Left lobe of liver (tissue), 2 donors: ENCODE measurements around the gene PDXDC1. TPM values are rescaled to one million over a fixed set of nuclear protein-coding genes. Genes with fewer than 3 reads are reported as not detected.
A peak's percentile ranks its signal among the peaks of the same experiment; 100 is the strongest.
"Not testable (repeated sequence)": the region's sequence is repeated elsewhere in the genome, so short reads cannot be mapped to it uniquely, and the experiment has no call there.

Experiments
- ATAC-seq: fragments of 200-7000 bp; cut with Tn5 transposase; one replicate; pipeline ENCODE4 v1.9.1; 2020; ENCODE audit warnings: mild to moderate bottlenecking, moderate library complexity
- DNase-seq: peaks from one replicate; pipeline ENCODE4 v3.0.0-alpha.2; 2020; ENCODE audit warnings: low spot score
- total RNA-seq: library from RNA; stranded (reverse); gene quantifications from one replicate; pipeline ENCODE4 v1.2.1, GENCODE V29; 2021
- donor health status: DM: no; HTN: no; CAD: no; lungs with moderate emphysema.
- donor health status: DM: no; HTN: yes; CAD: no.

Gene PDXDC1
- total RNA-seq, 1 donor from 2014 or later, result 117 TPM

GRCh38 chr16:15057681-15058417, 83.0 kb downstream of the PDXDC1 start:
- DNase-seq (no peak), ATAC-seq (no peak)

GRCh38 chr16:15059324-15059723, 84.5 kb downstream of the PDXDC1 start:
- DNase-seq (no peak), ATAC-seq (no peak)

- not testable (repeated sequence) for DNase-seq, ATAC-seq
These were observed 87.4 kb downstream of the PDXDC1 start for GRCh38 chr16:15062085-15062810.

- ATAC-seq, DNase-seq: not testable (repeated sequence)
These were observed 91.1 kb downstream of the PDXDC1 start for GRCh38 chr16:15065961-15066360.

GRCh38 chr16:15066690-15067089, 91.9 kb downstream of the PDXDC1 start:
- ATAC-seq, DNase-seq: not testable (repeated sequence)

DNA sequence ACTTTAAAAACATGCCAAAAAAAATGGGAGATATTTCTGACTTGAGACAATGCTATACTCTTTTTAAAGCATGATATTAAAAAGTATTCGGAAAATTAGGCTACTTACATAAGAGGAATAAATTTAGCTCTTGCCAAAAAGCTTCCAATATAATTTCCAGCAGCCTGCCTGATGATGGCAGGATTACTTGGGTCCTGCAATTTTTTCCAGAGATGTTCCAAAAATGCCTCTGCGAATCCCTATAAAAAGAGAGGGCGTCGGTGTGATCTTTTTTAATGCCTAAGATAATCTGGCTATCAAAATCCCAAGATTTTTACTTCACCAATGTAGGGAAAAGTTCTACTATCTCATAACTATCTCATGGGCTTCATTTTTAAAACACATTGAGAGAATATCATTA, 96.2 kb downstream of the PDXDC1 start:
- DNase-seq, ATAC-seq: not testable (repeated sequence)

DNA sequence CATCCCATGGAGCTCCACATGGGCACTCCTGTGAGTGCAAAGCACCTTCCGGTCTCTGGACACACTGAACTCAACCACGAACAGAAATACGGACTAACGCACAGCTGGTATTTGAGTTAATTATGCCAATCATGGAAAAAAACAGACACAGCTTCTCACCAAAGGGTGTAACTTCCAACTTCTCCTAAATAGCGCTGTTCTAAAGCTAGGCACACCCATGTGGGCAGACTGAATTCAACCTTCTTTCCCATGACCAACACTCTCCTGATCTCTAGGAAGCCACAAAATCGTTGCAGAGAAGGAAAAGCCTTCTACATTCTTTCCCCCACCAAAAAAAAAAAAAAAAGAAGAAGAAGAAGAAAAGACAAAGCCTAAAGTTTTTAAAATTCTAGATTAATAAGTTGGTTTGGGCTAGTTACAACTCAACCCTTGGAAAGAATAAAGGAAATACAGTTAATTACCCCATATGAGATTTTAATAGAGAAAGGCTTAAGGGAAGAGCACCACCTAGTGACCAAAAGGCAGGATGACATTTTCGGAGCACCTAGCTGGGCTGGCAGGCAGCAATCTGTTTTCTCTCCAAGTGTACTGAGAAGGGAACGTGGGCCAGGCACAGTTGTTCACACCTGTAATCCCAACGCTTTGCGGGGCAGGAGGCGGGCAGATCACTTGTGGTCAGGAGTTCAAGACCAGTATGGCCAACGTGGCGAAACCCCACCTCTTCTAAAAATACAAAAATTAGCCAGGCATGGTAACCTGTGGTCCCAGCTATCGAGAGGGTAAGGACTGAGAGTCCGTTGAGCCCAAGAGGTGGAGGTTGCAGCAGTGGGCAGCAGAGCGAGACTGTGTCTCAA, 97.3 kb downstream of the PDXDC1 start:
- not testable (repeated sequence) for DNase-seq
- ATAC-seq, result peak; percentile 100

DNA sequence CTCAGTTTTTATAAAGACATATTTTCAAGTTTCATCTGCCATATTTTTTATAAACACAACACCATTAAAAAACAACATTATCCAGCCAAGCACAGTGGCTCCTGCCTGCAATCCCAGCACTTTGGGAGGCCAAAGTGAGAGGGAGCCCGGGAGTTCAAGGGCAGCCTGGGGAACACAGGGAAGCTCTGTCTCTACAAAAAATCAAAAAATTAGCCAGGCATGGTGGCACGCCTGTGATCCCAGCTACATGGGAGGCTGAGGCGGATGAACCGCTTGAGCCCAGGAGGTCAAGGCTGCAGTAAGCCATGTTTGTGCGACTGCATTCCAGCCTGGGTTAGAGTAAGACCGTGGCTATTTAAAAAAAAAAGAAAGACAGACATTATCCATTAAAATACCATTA, 98.3 kb downstream of the PDXDC1 start:
- ATAC-seq, result no peak
- no peak for DNase-seq

DNA sequence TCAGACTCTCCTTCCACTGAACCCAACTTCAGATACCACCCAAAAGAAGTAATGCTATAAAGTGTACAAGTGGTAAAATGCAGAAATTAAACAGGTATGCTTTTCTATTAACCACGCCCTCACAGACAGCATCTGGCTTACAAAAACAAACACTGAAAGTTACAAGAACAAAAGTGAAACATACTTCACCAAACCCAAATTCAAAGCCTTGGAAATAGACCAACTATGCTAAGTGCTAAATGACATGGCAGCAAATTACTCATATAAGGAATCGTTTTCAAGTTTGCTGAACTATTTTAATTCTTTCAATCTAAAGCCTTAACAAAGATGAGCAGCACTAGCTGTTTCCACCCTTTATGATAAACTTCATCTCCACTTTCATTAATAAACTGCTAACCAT, 101.3 kb downstream of the PDXDC1 start:
- DNase-seq, ATAC-seq: not testable (repeated sequence)

GRCh38 chr16:15080883-15081282, 106.1 kb downstream of the PDXDC1 start:
- not testable (repeated sequence) for ATAC-seq, DNase-seq

- not testable (repeated sequence) for DNase-seq, ATAC-seq
These were observed 108.0 kb downstream of the PDXDC1 start for GRCh38 chr16:15082788-15083187.

DNA sequence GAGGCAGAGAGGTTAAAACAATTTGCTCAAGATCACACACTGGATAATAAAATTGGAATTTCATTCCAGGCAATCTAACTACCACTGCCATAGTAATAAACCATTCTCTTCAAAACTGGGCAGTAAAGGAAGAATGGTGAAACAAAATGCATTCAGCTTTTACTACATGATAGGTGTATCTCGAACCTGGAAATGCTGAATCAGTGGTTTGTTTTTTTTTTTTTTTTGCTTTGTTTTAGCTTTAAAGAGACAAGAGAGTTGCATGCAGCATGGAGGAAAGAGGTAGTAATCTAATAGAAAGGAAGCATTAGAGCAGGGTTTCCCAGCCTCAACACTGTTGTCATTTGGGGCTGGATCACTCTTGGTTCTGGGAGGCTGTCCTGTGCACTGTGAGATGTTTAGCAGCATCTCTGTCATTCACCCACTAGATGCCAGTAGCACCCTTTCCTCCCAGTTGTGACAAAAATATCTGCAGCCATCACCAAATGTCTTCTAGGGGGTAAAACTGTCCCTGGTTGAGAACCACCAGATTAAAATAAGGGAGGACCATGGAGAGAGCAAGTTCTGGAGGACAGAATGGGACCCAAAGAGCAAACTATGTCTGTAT, 115.9 kb downstream of the PDXDC1 start:
- not testable (repeated sequence) for ATAC-seq, DNase-seq

DNA sequence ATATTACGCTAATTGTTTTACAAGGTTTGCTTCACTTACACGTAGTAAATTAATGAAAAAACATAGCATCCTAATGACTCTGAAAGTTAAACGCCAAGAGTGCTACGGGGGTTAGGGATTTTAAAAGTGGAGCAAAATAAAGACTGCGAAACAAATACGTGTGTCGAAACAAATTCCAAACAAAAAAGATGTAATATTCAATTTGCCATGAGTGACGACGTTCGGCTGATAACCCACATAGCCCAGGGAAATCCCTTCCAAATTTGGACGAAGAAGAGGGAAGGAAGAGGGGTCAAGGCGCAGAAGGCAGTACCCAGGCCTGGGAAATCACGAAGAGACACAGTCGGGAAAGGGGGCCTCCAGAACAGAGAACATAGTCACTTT, 118.7 kb downstream of the PDXDC1 start:
- ATAC-seq, DNase-seq: not testable (repeated sequence)

- DNase-seq (peak; percentile 96), ATAC-seq (peak; percentile 95)
These were observed 119.4 kb downstream of the PDXDC1 start, which contains the start of gene RRN3 for GRCh38 chr16:15093955-15094827. TSS of gene RRN3 (minus strand) at chr16:15094272. CDS start at chr16:15094233, 39 bp downstream.

GRCh38 chr16:15096583-15096972, 121.8 kb downstream of the PDXDC1 start:
- not testable (repeated sequence) for DNase-seq, ATAC-seq

GRCh38 chr16:15099366-15099909, 124.6 kb downstream of the PDXDC1 start:
- DNase-seq, ATAC-seq: not testable (repeated sequence)

DNA sequence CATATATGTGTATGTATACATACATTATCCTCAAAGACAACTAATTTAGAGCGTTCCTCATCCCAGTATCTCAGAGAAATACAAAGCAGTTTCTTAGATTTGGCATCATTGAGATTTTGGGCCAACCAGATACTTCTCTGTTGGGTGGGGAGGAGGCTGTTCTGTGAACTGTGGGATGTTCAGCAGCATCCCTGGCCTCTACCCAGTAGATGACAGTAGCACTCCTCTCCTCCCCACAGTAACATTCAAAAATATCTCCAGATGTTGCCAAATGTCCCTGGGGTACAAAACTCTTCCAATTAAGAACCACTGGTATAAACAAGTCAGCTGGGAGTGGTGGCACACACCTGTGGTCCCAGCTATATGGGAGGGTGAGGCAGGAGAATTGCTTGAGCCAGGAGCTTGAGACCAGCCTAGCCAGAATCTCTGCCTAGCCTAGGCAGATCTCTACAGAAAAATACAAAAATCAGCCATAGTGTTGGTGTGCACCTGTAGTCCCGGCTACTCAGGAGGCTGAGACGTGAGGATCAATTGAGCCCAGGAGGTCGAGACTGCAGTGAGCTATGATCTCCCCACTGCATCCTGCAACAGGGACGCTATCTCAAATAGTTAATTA, 125.7 kb downstream of the PDXDC1 start:
- ATAC-seq, result not testable (repeated sequence)

GRCh38 chr16:15127641-15128425, 153.0 kb downstream of the PDXDC1 start:
- not testable (repeated sequence) for DNase-seq, ATAC-seq

More for the DNA sequence above, 125.7 kb downstream of the PDXDC1 start:
- DNase-seq, result not testable (repeated sequence)
